Esophagus mucosa (tissue), 1 donor: ENCODE results near the gene CHPF2. TPM values are rescaled to one million over a fixed set of nuclear protein-coding genes. Genes with fewer than 3 reads are reported as not detected.

Experiments used
- total RNA-seq: library from RNA; stranded (reverse); gene quantifications from one replicate; pipeline ENCODE4 v1.2.4, GENCODE V29; 2023
- donor health status: DM: yes; HTN: yes; CAD: no.

The CHPF2 gene
- total RNA-seq, 1 donor from 2014 or later: 10.9 TPM

Other genes starting within 250 kb of the CHPF2 start
- 3.1 TPM for gene NOS3, start 241.5 kb upstream of the CHPF2 start, total RNA-seq
- gene ATG9B, start 208.0 kb upstream of the CHPF2 start, total RNA-seq: 16.7 TPM
- gene ABCB8, start 204.0 kb upstream of the CHPF2 start, total RNA-seq: 25.1 TPM
- 0.52 TPM for gene ASIC3, start 184.0 kb upstream of the CHPF2 start, total RNA-seq
- 11.4 TPM for gene CDK5, start 174.6 kb upstream of the CHPF2 start, total RNA-seq
- gene SLC4A2, start 172.9 kb upstream of the CHPF2 start, total RNA-seq: 35.9 TPM
- 55.5 TPM for gene FASTK, start 151.7 kb upstream of the CHPF2 start, total RNA-seq
- gene TMUB1, start 149.0 kb upstream of the CHPF2 start, total RNA-seq: 23.2 TPM
- 76.1 TPM for gene AGAP3, start 146.0 kb upstream of the CHPF2 start, total RNA-seq
- not detected for gene GBX1, start 64.8 kb upstream of the CHPF2 start, total RNA-seq
- not detected for gene ASB10, start 45.2 kb upstream of the CHPF2 start, total RNA-seq
- not detected for gene H2BK1, start 22.0 kb upstream of the CHPF2 start, total RNA-seq
- gene ABCF2, start 5.3 kb upstream of the CHPF2 start, total RNA-seq: 25.7 TPM
- 6.7 TPM for gene SMARCD3, start 16.2 kb downstream of the CHPF2 start, total RNA-seq
- gene NUB1, start 109.3 kb downstream of the CHPF2 start, total RNA-seq: 19.8 TPM
- gene WDR86, start 177.6 kb downstream of the CHPF2 start, total RNA-seq: 0.48 TPM
- not detected for gene CRYGN, start 207.7 kb downstream of the CHPF2 start, total RNA-seq